Neural progenitor cell (in vitro differentiated cells): ENCODE results near the gene PREX1.

Experiments used
- CTCF ChIP-seq: fragments of 200-600 bp; sonication (generic); IDR thresholded peaks from 2 replicates; pipeline ENCODE4 v1.5.1; 2017; ENCODE audit warnings: antibody characterized with exemption, mild to moderate bottlenecking
- EZH2 ChIP-seq: fragments of 200-600 bp; sonication (generic); IDR thresholded peaks from 2 replicates; pipeline ENCODE4 v1.6.1; 2017; ENCODE audit warnings: antibody characterized with exemption, mild to moderate bottlenecking, moderate library complexity

- TF ChIP-seq EZH2, result no peak
- no peak for TF ChIP-seq CTCF
These were observed 18.0 kb upstream of the PREX1 start for GRCh38 chr20:48845721-48846306.
